Fibroblast of skin of back (primary cell): ENCODE measurements around the gene CHST3.
A peak's percentile ranks its signal among the peaks of the same experiment; 100 is the strongest.

ENCODE experiments used
- DNase-seq: peaks from one replicate; pipeline ENCODE4 v3.0.0-alpha.2; 2013

CHST3 gene

DNA sequence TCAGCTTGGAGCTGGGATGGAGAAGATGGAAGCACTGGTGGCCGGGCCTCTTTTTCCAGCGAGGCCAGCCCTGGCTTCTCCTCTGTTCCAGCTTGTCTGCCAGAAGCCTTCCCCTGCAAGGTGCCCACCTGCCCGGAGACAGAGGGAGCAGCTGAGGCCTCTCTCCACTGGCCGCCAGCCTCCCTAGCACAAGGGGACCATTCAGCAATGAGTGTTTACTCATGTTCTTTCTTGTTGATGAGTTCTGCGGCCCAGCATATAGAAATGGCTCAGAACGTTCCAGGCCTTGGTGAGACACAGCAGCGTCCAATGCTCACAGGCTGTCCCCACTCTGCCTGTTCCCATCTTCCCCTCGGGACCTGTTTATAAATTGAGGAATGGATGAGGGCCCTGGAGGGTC is 47.3 kb downstream of the CHST3 start:
- DNase-seq = no peak

GRCh38 chr10:72011976-72012512 is 47.8 kb downstream of the CHST3 start:
- no peak for DNase-seq

DNA sequence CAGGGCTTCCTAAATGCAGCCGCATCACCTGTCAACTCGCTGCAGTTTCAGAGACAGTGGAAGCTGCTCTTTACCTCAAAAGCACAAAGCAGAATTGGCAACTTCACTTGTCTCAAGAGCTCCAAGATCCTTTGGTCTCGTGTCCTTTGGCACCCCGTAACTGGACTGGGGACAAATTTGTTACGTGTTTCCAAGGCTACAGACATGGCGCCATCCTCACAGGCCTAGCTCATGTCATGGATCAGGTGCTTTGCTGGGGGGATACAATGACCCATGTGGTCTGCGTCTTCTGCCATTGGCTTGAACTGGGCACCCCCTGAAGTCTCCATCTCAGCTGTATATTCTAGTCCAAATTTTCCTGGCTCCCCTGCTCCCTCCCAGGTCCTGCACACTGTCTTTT is 48.6 kb downstream of the CHST3 start:
- no peak for DNase-seq

- DNase-seq = no peak
Observed at GRCh38 chr10:72013202-72013945, 49.2 kb downstream of the CHST3 start.

DNA sequence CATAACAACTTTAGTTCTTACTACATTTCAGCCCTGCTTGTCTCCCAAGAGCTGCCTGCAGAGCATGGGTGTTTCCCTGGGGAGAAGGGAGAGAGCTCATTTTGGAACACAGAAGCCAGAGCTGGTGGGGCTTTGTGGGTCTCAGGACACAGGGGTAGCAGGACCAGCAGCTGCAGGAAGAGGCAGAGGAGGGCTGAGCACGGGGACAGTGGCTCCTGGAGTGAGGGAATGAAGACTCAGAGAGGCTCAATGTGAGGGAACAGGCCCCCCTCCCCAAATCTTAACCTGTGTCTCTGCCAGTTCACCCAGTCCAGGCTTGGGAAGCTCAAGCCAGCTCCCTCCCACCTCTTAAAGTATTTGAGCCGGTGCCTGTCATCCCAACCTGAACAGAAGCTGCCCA is 50.0 kb downstream of the CHST3 start:
- no peak for DNase-seq

GRCh38 chr10:72014785-72015480 is 50.7 kb downstream of the CHST3 start:
- DNase-seq = no peak

DNA sequence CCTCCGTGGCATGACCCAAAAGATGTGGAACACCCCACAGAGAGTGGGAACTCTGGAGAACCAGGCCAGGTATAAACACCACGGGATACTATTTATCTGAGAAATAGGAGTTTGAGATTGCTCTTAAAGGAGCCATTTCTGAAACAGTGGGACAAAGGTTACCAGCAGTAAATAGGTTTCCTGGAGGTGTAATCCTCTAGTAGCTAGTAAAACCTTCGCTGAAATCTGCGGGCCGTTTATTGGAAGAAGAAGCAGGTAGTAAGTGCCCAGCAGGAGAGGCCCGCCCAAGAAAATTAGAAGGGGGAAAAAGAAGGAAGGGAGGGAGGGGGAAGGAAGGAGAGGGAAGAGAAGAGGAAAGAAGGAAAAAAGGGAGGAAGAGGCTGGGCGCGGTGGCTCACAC is 51.6 kb downstream of the CHST3 start:
- no peak for DNase-seq

DNA sequence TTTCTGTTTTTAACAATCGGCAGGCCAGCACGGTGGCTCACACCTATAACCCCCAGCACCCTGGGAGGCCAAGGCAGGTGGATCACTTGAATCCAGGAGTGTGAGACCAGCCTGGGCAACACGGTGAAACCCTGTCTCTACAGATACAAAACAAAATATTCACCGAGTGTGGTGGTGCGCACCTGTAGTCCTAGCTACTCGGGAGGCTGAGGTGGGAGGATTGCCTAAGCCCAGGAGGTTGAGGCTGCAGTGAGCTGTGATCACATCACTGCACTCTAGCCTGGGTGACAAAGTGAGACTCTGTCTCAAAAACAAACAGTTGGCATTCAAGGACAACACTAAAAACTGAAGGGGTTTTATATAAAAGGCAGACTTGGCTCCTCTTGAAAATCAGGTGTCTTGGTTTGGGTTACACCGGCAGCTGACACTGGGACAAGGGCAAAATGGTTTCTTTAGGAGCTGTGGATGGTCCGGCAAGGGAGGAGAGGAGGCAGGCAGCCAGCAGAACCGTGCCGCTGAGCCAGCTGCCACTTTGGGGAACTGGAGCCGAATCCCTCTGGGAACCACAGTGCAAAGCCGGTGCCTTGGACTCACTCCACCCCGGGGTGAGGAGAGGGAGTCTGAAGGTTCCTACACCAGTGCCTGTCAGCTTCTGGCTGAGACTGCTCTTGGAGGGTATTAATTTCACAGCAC is 52.6 kb downstream of the CHST3 start:
- DNase-seq = no peak

DNA sequence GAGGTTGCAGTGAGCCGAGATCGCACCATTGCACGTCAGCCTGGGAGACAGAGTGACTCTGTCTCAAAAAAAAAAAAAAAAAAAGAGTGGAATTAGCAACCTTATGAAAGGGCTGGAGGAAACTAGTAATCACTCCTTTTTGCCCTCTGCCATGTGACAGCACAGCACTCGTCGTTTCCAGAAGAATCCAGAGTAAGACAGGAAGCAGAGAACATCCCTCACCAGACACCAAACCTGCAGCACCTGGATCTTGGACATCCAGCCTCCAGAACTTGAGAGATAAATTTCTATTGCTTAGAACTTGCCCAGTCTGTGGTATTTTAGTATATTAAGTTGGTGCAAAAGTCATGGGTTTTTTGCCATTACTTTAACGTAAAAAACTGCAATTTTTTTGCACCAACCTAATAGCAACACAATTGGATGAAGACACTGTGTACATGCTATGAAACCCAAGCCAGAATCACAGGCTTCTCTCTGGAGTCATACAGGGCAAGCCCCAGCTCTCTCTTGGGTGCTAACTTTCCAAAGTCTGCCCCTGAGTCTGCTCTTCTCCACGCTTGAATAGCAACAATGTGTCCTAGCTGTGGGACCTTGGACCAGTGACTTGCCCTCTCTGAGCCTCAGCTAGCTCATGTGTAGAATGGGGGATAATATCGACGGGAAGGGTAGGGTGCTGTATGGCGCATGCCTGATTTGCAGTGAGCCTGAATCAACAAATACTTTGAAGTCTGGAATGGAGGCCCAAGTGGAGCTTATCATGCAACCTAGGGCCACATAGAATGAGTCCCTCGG is 55.1 kb downstream of the CHST3 start:
- DNase-seq = no peak

- no peak for DNase-seq
Observed at GRCh38 chr10:72020914-72021809, 57.0 kb downstream of the CHST3 start.

DNA sequence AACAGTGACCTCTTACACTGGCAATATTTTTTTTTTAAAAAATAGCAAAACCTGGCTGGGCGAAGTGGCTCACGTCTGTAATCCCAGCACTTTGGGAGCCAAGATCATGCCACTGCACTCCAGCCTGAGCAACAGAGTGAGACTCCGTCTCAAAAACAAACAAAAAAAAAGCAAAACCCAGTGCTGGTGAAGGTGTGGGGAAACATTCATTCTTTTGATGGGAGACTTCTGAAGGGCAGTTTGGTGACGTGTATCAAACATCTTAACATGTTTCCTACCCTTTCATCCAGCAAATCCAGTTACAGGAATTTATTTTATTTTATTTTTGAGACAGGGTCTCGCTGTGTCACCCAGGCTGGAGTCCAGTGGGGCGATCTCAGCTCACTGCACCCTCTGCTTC is 58.0 kb downstream of the CHST3 start:
- DNase-seq = no peak

DNA sequence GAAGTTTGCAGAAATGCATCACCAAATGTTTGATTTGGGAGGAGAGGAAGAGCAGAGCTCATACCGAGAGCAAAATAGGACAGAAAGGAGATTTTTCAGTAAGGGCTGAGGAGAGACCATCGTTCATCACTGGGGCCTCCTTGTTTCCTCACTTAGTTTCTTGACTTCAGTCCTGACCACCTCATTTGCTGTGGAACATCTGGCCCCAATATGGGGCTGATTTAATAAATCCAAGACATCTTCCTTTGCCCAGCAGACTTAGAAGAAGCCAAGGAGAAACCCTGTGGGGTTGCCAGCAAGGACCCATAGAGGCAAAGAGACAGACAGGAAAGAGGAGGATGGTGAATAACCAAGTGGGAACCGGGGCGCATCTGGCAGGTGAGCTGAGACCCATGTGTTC is 60.4 kb downstream of the CHST3 start:
- DNase-seq = no peak

DNA sequence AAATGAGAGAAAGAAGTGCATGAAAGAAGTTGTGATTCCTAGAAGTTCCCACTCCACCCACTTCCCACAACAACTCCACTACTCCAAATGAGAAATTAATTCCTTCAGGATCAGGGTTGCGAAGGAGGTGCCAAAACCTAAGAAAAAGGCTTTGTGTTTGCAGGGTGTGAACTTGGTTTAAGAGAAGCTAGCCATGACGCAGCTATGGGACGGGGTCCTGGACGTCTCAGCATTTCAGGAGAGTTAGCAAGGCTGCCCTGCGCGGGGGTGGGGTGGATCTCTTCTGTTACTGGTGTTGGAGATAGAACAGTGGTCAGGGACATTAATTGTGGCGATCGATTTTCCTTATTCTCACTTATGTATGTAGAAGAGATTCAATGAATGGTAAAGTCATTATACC is 61.2 kb downstream of the CHST3 start:
- no peak for DNase-seq

DNA sequence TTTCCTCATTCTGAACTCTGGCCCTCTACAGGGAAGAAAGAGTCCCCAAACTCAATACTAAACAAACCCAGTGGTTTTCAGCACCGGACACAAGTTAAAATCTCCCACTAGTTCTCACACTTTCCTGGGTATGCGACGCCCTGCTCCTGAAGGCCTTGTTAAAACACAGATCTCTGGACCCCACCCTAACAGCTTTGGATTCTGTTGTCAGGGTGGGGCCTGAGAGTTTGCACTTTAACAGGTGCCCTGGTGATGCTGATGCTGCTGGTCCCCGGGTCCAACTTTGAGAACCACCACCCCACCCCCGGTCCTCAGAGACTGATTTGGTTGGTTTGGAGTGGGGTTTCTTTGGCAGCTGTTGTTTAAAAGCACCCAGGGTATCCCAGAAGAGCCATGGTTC is 61.6 kb downstream of the CHST3 start:
- no peak for DNase-seq

- DNase-seq = peak; percentile 28
Observed at GRCh38 chr10:72026278-72027111, 62.3 kb downstream of the CHST3 start.

DNA sequence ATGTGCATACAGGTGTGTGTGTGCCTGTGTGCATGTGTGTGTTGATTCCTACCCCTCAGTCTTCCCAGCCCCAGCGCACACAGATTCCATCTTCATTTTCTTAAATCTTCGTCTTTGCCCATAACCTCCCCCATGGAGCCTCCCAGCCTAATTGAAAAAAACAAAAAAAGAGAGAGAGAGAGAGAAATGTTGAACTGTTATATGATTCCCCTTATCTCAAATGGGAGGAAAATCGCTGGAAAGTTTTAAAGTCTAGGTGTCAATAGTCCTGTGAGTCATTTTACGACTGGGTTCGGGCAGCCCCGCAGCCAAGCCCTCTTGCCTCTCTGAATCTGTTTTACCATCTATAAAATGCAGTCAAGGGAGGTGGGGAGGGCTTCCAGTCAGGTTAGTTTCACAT is 63.3 kb downstream of the CHST3 start:
- DNase-seq = no peak

DNA sequence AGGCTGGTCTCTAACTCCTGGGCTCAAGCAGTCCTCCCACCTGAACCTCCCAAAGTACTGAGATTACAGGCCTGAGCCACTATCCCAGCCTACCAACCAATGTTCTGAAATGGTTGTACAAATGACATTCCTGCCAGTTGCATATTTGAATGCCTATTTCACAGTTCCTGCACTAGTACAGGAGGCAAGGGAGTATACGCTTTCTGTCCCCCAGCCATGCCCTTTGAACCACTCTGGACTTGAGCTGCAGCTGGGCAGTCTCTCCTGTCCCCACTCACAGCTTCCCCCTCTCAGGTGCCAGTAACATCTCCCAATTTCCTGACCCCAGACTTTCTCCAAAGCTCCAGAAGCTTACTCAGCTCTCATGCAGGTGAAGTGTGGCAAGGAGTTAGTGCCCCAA is 65.2 kb downstream of the CHST3 start:
- DNase-seq = no peak

DNA sequence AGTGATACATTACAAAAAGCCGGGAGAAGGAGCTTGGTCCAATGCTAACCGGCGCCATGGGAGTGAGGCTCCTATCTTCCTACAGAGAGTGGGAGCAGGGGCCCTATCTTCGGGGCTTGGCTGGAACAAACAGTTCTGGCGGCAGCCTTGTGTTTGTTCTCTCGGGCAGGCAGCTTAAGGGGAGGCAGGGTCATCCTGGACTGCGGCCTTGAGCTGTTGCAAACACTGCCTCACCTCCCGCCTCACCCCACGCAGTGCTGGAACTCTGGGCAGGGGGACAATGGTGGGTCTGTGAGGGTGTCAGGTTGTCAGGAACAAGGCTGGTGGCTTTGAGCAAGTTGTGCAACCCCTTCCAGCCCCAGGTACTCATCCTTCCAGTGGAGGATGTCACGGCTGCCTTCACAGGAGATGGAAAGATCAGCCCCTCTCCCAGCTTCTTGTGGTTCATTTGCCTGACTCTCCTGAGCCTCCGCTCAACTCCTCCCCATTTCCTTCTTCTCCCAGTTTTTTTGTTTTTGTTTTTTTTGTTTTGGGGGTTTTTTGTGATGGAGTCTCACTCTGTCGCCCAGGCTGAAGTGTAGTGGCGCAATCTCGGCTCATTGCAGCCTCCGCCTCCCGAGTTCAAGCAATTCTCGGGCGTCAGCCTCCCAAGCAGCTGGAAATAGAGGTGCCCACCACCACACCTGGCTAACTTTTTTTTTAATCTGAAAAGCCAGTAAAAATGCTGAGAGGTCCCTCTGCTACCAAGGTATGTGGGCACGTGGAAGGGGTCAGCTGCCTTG is 66.8 kb downstream of the CHST3 start:
- DNase-seq = no peak

DNA sequence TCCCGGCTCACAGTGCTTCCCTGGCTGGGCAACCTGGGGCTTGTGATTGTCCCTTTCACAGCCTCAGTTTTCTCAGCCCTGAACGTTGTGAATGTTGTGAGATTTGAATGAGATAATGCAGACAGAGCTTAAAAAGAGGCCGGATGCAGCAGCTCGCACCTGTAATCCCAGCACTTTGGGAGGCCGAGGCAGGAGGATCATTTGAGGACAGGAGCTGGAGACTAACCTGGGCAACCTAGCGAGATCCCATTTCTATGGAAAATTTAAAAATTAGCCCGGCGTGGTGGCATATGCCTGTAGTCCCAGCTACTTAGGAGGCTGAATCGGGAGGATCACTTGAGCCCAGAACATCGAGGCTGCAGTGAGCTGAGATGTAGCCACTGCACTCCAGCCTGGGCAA is 67.5 kb downstream of the CHST3 start:
- no peak for DNase-seq
